CD4-positive, alpha-beta T cell treated with Interleukin-6 for 4 hours (primary cell): ENCODE data around the gene APOBEC3A.
A peak's percentile ranks its signal among the peaks of the same experiment; 100 is the strongest.
"Not testable (repeated sequence)": the region's sequence is repeated elsewhere in the genome, so short reads cannot be mapped to it uniquely, and the experiment has no call there.

Experiments used
- DNase-seq: peaks from one replicate; pipeline ENCODE4 v3.0.0-alpha.2; 2020; ENCODE audit warnings: mixed read lengths

APOBEC3A gene

DNA sequence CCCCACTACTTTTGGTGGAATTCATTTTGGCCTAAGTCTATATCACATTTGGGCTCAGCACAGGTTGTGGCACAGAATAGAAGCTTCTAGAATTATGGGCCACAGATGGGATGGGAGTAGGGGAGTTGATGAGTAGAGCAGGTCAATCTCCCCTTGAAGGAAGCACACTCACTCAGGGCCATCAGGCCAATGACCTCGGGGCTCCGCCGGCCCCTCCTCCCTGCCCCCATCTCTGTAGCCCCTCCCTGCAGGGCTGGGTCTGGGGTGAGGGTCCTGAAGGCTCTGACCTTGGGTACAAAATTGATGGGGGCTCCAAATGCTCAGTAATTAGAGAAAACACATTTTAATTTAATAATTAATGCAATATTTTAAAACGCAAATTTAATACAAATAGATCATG lies 3.3 kb downstream of the APOBEC3A start:
- DNase-seq = not testable (repeated sequence)

GRCh38 chr22:38963291-38963738 lies 5.9 kb downstream of the APOBEC3A start:
- DNase-seq = not testable (repeated sequence)

GRCh38 chr22:38963872-38964271 lies 6.5 kb downstream of the APOBEC3A start:
- no peak for DNase-seq

DNA sequence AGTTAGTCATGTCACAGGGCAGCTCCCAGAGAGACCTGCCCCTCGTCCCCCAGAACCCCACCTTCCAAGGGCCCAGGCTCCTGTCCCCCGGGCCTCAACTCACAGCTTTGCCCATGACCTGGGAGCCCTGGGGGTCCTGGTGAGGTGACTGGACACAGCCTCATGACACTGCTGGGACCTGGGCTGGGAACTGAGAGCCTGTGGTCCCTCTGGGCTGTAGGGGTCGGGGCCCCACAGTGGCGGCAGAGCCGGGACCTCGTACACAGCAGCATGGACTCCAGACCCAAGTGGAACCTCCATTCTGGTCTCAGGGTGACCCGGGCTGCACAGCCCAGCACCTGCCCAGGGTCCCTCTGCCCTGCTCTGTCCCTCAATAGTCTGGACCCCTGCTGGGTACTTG lies 6.9 kb downstream of the APOBEC3A start:
- no peak for DNase-seq

- no peak for DNase-seq
Observed at GRCh38 chr22:38964989-38965388, 7.6 kb downstream of the APOBEC3A start.

DNA sequence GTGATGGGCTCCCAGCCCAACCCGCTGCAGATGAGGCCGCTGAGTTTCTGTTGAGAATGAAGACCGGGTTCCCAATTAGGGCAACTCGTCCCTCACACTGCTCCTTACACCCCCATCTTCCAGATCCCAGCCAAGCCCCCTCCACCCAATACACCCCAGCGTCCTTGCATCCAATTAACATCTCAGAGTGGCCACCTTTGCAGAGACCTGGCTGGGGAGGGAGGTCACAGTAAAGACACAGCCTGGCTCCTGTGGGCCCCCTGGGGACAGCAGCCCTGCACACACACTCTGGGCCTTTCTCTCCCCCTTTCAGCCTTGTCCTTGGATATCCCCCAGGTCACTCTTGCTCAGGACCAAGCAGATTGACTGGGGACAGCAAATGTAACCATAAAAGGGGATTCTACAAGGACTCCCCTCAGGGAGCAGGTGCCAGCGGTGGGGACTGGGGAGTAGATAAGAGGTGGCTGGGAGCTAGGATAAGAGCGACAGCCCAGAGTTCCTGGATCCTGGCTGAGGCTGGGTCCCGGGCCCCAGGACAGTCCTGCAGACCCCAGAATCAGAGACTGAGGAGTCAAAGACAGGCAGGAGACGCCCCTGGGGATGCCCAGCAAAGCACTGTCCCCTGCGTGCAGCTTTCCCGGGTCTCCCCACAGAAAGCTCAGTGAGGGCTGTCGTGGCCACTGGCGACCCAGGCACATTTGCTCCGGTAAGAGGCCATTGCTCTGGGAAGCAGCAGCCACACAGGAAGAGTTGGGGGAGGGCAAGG lies 8.4 kb downstream of the APOBEC3A start:
- no peak for DNase-seq

DNA sequence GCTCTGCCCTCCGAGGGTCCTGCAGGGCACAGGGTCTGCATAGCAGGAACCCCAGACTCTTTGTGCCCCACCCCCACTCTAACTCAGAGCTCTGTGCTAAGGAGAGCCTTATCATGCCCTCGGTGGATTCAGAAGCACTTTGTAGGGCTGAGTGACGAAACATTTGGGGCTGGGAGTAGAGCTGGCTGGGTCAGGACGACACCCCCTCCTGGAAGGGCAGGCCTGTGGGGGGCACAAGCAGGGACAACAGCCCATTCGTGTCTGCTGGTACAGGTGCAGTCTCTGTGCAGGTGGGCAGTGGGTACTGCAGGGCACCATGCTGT lies 8.9 kb downstream of the APOBEC3A start:
- DNase-seq = no peak

DNA sequence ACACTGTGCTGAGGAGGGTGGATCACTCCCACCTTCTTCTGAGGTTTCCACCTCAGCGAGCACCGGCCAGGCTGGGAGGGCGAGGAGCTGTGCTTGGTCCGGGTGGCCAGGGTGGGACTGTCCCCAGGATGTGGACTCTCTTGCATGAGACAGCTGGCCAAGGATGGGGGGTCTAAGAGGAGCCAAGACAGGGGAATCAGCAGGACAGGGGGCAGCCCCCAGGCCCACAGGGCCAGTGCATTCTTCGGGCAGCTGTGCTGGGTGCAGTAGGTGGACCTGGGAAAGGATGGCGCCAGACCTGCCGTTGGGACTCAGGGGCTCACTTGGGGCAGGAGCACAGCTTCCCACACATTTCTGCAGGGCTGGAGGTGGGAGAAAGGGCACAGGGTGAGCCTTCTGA lies 9.5 kb downstream of the APOBEC3A start:
- DNase-seq = no peak

DNA sequence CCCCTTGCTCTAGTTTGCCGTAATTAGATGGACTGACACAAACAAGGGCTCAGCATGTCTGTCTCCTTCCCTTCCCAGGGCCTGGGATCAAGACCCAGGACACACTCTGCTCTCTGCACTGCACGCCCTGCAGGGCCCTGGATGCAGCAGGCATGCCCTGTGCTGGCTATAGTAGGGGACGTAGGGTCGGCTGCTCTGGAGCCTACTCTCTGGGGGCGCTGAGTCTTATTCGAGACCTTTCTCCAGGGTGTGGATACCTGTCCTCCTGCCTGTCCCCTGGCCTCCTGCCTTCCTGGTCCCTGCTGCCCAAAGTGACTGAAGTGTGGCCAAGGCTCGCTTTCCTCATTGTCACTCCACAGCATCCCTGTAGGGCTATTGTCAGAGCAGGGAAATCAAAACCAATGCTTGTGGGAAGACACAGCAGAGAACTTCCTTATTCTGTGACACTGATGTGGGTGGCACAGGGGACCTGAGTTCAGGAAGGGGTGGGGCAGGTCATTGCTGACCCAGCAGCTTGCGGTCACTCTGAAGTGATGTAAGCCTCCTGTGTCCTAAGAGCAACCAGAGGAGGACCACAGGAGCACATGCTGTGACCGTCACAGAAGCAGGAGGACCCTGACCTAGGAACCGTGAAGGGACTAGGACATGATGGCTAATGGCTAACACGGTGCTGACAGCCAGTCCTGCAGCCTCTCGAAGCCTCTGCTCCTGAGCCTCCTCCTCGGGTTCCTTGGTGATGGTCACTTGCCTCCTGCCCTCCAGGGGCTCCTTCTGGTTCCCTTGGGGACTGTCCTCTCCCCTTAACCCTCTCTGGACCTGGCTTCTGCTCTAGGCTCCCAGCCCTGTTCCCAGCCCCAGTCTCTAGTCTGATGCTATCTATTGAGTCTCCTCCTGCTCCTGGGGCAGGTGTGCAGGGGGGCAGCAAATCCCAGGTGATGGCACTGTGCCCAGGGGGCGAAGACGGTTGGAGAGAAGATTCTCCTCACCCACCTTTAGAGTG lies 10.3 kb downstream of the APOBEC3A start:
- no peak for DNase-seq

- no peak for DNase-seq
Observed at GRCh38 chr22:38968801-38969200, 11.4 kb downstream of the APOBEC3A start.

DNA sequence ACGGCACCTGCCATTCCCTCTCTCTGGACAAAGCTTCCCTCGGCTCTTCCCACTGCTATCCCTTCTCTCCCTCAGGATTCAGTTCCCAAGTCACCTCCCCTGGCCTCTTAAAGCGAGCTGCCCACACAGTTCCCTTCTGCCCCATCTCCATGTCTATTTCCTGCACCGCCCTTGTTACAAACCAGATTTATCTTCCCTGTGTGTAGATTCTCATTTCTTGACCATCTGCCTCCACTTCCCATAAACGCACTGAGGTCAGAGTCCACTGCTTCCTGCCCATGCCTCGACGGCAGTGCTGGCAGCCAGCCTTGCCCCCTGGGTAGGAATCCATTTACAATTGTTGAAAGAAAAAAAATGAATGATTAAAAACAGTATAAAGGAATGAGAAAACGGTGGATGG lies 13.1 kb downstream of the APOBEC3A start:
- no peak for DNase-seq

- DNase-seq = no peak
Observed at GRCh38 chr22:38971202-38971601, 13.8 kb downstream of the APOBEC3A start.

- DNase-seq = no peak
Observed at GRCh38 chr22:38971791-38972190, 14.4 kb downstream of the APOBEC3A start.

- DNase-seq = no peak
Observed at GRCh38 chr22:38972558-38972957, 15.1 kb downstream of the APOBEC3A start.

GRCh38 chr22:38973289-38974169 lies 16.1 kb downstream of the APOBEC3A start:
- peak; percentile 60 for DNase-seq

DNA sequence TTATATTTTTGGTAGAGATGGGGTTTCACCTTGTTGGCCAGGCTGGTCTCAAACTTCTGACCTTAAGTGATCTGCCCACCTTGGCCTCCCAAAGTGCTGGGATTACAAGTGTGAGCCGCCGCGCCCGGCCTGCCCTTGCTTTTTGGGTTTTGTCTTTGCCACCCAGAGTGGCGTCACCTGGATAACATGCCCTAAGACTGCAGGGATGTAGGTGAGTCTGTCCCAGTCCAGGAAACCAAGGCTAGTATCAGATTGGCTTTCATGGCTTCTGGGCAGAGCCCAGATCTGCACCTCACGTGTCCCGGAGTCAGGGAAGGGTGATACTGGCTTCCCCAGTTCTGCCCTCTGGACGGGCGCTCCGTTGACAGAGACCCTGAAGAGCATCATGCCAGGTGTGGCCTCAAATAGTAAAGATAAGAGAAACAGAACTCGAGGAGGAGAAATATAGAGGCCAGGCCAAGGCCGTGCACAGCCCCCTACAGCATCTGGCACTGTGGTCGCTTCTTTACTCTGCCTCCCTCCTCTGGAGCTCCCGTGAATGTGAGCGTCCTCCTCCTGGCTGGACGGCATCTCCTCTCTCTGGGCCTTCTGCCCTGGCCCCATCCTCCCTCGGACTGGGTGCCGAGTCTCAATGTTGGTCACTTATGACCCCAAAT lies 16.9 kb downstream of the APOBEC3A start:
- DNase-seq = no peak

- no peak for DNase-seq
Observed at GRCh38 chr22:38974826-38975175, 17.4 kb downstream of the APOBEC3A start.

DNA sequence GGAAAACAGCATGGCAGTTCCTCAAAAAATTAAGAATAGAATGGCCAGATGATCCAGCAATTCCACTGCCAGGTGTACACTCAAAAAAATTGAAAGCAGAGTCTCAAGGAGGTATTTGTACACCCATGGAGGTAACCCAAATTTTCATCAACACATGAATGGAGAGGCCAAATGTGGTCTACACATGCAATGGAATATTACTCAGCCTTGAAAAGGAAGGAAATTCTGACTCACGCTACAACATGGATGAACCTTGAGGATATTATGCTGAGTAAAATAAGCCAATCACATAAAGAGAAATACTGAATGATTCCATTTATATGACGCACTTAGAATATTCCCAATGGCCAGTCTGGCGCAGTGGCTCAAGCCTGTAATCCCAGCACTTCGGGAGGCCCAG lies 19.9 kb downstream of the APOBEC3A start:
- not testable (repeated sequence) for DNase-seq

- DNase-seq = not testable (repeated sequence)
Observed at GRCh38 chr22:38980587-38980986, 23.2 kb downstream of the APOBEC3A start.

DNA sequence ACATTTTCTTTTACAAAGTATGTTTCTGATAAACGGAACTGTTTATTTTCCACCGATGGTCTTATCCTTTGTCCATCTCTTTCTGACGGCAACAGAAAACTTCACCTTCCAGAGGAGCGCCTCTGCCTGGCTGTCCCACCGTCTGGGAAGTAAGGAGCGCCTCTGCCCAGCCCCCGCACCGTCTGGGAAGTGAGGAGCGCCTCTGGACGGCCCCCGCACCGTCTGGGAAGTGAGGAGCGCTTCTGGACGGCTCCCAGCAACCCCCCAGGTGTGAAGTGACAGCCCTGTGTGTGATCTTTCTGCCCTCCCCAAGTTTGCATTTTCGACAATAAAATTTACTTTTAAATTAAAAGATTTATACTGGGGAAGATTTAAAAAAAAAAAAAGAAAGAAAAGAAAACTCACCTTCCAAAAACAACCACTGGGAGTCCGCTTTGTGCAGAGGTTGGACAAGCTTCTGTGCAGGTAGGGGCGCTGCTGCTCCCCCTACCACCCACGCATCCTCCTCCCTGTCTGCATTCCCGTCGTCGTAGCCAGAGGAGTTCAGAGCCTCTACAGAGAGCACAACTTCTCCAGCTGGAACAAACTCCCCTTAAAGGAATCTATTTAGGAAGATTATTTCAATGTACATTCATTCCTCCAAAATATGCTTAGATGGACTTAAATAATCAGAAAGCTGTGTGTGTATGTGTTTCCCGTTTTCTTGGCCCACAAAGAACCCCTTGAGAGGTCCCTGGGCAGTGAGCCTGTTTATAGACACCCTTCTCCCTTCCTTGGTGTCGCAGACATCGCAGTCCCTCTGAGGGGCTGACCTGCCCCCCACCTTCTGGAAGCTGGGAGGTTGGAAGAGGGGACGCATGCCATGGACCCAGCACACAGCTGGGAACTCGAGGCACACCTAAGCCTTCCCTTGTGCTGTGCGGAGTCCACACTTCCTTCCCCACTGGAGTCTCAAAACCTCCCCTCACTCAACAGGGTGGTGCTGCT lies 23.9 kb downstream of the APOBEC3A start:
- peak; percentile 22 for DNase-seq
